HG03097 (cell line): Measurements from ENCODE around the gene CYTH4.

Source experiments
- ATAC-seq: cut with Tn5 transposase; IDR thresholded peaks from one replicate; pipeline ENCODE4 v1.9.1; 2021; ENCODE audit not compliant: unreplicated experiment, low FRiP score

CYTH4 gene

DNA sequence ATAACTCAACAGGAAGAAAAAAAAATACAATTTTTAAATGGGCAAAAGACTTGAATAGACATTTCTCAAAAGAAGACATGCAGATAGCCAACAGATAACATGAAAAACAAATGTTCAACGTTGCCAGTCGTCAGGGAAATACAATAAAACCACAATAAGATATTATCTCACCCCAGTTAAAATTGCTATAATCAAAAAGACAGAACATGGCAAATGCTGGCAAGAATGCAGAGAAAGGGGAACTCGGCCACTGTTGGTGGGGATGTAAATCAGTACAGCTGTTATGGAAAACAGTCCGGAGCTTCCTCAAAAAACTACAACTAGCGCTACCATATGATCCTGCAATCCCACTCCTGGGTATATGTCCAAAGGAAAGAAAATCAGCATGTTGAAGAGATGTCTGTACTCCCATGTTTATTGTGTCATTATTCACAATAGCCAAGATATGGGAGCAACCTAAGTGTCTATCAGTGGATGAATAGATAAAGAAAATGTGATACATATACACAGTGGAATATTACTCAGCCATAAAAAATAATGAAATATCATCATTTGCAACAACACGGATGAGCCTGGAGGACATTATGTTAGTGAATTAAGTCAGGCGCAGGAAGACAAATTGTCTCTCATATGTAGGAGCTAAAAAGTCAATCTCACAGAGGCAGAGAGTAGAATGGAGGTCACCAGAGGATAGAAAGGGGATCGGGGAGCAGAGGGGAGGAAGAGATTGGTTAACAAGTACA, 12.2 kb upstream of the CYTH4 start:
- no peak for ATAC-seq

DNA sequence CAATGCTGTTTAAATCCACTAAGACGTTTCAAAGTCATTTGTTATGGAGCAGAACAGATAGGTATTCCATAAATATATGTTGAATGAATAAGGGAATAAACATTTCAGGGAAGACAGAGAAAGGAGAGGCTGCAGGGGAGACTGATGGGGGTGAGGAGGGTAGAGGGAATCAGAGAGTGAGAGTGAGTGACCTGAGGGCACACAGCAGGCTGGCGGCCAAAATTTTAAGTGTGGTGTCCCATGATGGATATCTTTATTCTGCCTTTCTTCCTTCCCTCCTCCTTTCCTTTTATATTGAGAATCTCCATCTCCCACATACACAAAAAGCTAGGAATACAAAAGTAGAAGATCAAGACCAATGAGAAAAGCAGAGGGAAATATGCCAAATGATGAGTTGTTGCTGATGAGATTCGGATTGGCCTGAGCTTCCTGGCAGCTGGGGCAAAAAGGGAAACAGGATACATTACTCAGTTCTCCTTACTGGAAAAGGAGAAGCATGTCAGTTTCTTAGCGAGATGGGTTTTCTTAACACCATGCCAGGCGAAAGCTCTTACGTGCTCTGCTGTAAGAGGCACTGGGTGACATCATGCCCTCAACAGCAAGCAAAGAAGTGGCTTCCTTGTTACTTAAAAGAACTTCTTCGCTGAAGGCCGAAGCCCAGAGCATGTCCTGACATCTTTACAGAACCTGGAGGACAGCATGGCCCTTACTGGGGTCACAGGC, 11.2 kb upstream of the CYTH4 start:
- no peak for ATAC-seq

DNA sequence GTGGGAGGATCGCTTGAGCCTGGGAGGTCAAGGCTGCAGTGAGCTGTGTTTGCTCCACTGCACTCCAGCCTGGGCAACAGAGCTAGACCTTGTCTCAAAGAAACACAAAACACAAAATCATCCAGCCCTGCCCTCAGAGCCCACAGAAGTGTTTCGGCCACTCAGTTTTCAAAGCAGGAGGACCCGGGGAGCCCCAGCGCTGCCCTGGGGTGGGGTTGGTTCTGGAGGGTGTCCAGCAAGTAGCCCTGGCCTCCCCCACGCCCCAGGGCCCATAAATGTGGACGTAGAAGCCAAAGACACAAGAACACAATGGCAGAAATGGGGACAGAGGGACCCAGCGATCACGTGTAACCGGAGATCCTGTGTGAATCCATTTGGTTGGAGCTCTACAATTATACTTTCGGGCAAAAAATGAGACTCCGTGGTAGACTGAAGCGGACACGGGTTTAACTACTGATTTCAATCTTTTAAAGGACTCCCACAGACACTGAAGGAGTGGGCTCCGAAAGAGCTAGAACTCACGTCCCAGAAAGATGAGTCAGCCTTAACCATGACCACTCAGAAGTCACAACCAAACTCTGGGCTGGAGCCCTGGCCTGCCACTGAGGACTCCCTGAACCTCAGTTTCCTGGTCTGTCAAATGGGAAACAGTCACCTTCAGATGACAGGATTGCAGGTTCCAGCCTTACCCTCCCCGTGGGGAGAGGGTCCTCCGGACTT, 9.0 kb upstream of the CYTH4 start:
- ATAC-seq = no peak

DNA sequence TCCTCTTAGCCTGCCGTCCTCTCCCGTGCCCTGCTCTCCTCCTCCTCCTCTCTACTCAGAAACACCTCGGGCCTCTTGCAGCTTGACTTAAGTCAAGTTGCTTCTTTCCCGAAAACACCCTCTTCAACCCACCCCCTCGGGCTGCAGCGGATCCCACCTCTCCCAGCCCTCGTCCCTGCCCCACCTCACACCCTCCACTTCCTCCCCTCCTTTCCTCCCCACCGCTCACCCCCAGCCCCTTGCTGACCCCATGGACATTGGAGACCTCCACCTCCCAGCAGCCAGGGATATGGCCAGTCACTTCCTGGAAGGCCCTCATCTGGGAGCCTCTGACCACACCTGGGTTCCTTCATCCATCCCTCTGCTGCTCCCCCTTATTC, 8.5 kb upstream of the CYTH4 start:
- ATAC-seq = no peak

DNA sequence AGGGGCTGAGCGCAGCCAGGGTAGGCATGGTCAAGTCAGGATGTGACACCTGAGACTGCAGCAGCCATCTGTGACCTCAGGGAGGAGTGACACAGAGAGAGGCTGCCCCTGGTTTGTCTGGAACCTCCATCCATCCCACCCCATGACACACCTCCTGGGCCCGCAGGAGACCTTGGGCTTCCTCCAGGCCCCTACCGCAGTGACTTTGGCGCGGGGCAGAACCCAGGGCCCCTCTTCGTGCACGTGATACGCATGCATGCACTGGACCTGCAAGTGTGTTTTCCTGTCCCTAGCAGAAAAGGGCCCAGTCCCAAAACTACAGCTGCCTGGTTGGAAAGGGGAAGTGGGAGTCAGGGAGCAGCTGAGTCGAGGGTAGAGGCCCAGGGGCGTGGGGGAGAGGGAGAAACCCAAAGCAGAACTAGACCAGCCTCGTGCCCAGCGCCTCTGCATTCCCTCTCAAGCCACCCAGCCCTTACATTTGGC, 7.9 kb upstream of the CYTH4 start:
- ATAC-seq = no peak

DNA sequence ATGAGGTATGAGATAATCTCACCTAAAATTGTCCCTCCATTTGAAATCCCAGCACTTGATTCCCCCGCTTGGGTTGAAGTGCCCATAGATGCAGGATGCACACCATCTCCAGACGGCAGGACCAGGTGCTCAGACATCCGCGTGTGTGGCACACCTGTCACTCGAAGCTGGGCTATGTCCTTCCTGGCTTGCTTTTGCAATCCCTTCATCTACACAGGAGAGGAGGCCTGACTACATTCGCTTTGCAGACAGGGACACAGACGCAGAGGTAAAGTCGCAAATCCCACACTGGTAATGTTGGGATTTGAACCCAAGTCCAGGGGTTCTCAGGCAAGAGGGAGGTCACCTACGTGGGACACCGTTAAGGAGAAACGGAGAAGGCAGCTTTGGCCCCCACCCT, 7.2 kb upstream of the CYTH4 start:
- ATAC-seq = no peak

DNA sequence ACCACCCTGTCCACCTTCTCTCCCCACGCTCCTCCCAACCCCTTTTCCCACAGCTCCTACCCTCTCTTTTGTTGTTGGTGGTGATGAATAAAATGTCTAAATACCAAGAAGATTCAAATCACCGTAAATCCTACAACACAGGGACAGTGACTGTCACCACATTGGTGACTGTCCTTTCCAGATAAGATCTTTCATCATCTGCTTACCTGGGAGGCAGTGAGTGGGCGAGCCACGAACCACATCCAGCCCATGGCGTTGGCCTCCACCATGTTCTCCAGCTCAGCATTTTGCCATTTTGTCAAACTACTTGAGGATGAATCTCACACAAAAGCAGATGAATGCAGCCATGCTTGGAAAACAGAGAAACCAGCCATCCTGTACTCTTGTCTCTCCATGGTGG, 6.7 kb upstream of the CYTH4 start:
- no peak for ATAC-seq

DNA sequence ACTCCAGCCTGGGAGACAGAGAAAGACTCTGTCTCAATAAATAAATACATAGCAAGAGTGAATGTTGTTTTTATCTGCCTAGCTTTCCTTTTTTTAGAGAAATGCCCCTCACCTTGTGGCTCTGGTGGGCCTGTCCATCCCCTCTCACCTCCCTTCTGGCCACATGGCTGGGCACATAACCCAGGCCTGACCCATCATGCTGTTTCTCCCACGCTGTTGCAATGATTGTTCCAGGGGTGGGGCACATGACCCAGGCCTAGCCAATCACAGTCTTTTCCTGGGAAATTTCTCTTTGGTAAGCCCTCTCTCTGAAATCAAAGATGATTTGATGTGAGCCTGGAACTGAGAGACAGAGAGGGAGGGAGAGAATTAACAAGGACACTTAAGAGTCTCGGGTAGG, 5.5 kb upstream of the CYTH4 start:
- ATAC-seq = no peak

DNA sequence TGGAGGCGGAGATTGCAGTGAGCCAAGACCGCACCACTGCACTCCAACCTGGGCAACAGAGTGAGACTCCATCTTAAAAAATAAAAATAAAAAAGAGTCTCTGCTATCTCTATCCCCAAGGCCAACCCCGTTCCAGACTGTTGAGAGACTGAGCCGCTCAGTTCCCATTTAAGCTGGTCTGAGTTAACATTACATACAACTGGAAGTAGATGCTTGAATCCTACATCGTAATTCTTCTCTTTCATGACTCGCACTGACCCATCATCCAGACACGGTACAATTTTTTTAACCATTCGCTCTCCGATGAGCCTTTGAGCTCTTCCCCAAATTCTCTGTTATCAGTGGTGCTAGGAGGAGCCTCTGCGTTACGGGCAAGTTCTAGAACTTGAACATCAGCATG, 4.9 kb upstream of the CYTH4 start:
- ATAC-seq = no peak

DNA sequence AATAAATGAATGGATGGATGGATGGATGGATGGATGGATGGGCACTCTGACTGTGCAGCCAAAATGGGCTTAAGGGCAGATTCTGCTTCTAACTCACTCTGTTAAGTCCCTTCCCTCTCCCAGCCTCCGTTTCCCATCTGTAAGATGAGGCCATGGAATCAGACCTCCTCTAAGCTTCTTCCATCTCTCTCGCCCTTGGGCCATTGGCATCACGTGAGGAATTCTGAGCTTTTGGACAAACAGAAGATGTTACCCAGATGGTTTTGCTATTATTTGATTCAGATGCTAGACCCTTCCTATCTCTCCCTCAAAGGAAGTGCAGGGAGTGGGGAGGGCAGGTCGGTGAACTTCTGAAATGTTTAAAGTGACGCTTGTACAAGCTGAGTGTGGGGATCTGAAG, 4.0 kb upstream of the CYTH4 start:
- ATAC-seq = no peak

DNA sequence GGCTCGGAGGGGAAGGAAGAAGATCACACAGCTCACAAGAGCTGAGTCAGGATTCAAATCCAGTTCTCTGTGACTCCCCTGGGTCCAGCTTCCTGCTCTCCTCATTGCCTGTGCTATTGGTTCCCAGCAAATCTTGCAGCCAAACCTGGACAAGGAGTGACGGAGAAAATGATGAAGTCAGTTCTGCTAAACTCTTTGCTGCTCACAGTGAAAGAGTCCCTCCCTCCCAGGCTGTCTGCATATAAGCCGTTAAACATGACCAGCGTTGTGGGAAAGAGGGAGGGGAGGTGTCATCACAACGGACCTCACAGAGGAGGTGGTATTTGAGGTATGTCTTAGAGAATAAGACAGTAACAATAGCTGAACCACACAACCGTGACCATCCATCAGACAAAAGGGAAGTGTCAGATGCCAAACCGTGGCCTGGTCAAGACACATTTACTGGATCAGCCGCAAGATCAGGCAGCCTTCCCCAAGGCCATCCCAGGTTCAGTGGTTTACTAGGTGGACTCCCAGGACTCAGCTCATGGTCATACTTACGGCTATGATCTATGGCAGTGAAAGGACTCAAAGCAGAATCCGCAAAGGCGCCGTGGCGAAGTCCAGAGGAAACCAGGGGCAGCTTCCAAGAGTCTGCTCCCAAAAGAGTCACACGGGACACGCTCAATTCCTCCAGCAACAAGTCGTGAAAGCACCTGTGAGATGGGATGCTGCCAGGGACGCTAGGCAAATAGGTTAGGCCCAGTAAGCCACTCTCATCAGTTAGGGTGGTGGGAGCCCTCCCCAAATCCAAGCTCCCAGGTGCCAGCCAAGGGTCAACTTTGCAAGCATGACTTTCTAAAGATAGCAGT, 2.8 kb upstream of the CYTH4 start:
- ATAC-seq = no peak

DNA sequence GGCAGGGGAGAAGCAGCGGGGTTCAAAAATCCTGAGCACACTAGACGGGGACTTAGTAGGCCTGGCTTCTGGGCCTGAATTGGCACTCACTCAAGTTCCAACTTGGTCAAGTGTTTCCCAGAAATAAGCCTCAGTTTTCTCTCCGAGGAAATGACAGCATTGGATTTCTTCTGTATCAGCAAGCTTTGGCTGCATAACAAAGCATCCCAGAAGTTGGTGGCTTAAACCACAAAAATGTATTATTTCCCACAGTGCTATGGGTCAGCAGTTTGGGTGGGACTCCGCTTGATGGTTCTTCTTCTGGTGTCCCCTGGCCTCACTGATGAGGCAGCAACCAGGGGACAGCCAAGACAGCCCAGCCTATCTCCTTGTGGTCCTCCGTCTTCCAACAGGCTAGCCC, 1.6 kb upstream of the CYTH4 start:
- no peak for ATAC-seq

DNA sequence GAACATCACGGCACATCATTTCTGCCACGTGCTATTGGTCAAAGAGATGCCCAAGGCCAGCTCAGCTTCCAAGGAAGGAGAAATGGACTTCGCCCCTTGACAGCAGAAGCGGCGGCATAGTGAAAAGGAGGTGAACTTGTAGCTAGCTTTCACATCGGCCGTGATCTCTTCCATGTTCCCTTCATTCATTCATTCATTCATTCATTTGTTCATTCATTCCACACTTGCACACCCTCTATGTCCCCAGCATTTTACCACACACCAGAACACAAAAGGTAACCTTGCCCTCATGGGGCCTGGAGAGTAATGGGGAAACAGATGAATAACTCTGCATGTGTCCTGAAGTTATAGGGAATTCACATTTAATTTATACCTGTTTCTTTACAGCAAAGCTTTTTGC, 1.1 kb upstream of the CYTH4 start:
- ATAC-seq = no peak

DNA sequence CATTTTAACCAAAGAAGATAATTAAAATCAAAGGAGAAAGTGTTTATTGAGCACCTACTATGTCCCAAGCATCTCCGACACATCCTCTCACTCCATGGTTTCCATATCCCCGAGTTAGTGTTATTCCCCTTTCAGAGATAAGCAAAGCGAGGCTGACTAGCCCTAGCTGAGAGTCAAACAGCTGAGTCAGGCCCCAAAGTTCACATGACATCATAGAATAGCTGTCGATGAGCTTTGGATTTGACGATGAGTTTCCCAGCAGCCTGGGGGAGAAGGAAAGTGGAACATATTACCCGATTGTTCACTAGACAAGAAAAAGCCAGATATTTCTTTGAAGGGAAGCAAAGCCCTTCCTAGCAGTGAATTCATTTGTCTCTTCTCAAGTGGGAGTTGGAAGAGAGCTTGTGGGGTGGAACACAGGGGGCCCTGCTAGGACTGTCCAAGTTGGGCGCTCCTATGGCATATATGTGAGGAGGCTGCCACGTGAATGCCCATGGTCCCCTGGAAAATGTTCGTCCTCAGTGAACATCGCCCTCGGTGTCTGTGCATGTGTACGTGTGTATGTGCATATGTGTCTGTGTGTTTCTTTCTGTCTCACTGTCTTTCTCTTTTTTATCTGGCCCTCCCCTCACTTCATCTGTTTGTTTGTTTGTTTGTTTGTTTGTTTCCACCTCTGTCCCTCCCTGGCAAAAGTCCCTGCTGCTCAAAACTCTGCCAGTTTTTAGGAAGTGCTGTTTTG, 493 bp upstream of the CYTH4 start:
- no peak for ATAC-seq

DNA sequence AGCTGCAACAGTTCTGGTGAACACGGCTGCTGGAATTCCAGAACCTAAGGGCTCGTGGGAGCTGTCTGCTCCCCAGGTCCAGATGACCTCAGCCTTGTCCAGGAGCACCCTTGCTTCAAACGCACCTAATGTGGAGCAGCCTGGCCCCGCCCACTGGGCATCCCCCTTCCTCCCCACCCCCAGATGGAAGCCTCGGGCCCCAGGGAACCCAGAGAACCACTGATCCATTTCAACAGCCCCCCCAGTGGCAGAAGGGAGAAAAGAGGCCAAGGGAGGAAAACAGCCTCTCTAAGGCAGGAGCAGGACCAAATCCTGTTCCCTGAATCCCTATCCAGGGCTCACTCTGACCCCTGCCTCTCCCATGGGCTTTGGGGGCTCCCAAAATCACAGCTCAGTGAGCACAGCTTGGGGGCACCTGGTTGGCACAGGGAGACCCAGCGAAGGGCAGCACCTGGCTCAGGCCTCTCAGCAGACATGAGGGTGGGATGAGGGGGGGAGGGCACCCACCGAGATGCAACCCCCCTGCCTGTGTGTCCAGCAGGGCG, 1.2 kb downstream of the CYTH4 start:
- no peak for ATAC-seq

DNA sequence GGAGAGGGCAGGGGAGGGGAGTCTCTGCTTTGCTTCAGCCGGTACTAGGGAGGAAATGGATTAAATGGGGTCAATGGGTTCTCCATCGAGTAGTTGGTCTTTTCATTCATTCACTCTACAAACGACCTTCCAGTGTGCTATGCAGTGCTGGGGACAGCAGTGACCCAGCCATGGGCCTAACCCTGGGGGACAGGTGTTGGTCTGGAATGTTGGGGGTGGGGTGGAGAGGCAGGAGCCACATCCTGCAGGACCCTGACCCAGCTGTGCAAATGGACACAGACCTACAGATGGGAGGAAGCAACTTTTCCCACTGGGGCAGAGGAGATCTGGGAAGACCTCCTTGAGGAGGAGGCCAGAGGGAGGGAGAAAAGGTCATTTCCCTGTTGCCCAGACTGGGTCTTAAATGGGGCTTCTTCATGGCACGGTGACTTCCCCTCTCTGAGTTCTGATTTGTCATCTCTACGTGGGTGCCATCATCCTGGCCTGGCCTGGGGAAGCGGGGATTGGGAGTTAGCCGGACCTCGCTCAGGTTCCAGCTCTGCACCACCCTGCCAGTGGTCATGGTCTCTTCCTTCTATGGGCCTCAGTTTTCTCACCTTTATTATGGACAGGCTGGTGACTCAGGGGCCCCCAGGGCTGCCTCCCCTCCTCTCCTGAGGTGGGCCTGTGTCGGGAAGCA, 2.0 kb downstream of the CYTH4 start:
- no peak for ATAC-seq

DNA sequence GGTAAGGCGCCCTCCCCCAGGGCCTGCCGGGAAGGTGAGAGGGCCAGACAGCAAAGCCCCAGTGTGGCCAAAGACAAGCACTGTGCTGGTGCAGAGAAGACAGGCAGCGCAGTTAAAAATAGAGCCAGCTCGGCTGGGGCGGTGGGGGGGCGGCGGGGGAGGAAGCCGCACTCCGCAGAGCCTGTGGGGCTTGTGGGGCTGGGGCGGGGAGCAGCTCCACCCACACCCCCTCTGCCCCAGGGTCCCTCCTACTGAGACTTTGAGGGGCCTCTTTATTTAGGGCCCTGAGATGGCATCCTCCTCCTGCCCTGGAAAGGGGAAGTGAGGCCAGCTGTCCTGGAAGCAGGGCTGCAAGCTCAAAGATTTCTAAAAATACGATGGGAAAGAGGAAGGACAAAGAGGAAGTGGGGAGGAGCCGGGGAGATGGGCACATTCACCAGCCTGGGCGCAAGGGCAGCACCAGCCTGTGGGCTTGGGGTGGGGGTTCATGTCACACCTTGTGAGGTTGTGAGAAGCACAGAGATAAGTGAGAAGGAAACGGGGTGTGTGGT, 2.6 kb downstream of the CYTH4 start:
- ATAC-seq = no peak

DNA sequence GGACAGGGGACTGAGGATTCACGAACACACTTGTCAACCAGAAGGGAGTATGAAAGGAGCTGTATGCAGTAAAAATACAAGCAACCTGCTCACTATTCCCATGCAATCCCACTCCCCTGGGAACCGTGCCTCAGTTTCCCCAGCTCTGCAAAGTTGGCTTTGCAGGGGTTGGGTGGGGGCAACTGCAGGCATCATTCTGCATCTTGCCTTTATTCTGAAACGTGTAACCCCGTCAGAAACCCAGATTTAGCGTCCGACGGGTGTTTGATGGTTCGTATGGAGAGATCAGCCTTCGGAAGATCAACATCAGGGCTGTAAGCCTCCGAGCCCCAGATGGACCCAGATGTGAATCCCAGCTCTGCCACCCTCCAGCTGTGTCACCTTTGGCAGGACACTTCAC, 3.6 kb downstream of the CYTH4 start:
- ATAC-seq = no peak

DNA sequence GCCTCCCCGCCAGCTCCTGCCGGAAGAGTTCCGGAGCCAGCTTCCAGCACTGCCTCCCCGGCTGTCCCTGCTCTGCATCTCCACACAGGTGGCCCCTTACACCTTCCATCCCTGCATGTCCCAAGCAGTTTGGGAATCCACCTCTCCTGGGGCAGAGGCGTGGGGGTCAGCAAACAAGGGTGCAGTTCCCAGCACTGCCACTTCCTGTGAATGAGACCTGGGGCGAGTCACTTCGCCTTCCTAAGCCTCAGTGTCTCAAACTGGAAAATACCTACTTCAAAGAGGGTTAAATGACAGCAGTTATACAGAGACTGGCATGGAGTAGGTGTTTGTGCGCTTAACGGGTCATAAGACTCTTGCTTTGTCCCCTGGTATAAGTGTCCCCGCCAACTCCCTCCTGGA, 5.2 kb downstream of the CYTH4 start:
- ATAC-seq = no peak
